HG02678 (cell line): ENCODE measurements around the gene PCSK9.
"Not testable (repeated sequence)": the region's sequence is repeated elsewhere in the genome, so short reads cannot be mapped to it uniquely, and the experiment has no call there.

ENCODE experiments used
- ATAC-seq: cut with Tn5 transposase; IDR thresholded peaks from one replicate; pipeline ENCODE4 v1.9.1; 2021; ENCODE audit warnings: mild to moderate bottlenecking, moderate library complexity; ENCODE audit not compliant: unreplicated experiment

The PCSK9 gene

GRCh38 chr1:55007625-55008024, 31.7 kb upstream of the PCSK9 start:
- no peak for ATAC-seq

GRCh38 chr1:55010194-55010886, 29.0 kb upstream of the PCSK9 start:
- ATAC-seq, result no peak

- no peak for ATAC-seq
Observed at GRCh38 chr1:55010887-55011217, 28.5 kb upstream of the PCSK9 start.

- ATAC-seq, result no peak
Observed at GRCh38 chr1:55012661-55013060, 26.7 kb upstream of the PCSK9 start.

- no peak for ATAC-seq
Observed at GRCh38 chr1:55015123-55015522, 24.2 kb upstream of the PCSK9 start.

GRCh38 chr1:55015731-55016620, 23.4 kb upstream of the PCSK9 start:
- no peak for ATAC-seq

- ATAC-seq, result no peak
Observed at GRCh38 chr1:55018395-55018794, 21.0 kb upstream of the PCSK9 start.

- ATAC-seq, result peak; percentile 73
Observed at GRCh38 chr1:55021942-55022546, 17.3 kb upstream of the PCSK9 start.

- not testable (repeated sequence) for ATAC-seq
Observed at GRCh38 chr1:55024163-55024562, 15.2 kb upstream of the PCSK9 start.

- not testable (repeated sequence) for ATAC-seq
Observed at GRCh38 chr1:55026682-55027081, 12.7 kb upstream of the PCSK9 start.

GRCh38 chr1:55031098-55031497, 8.2 kb upstream of the PCSK9 start:
- ATAC-seq, result not testable (repeated sequence)

- no peak for ATAC-seq
Observed at GRCh38 chr1:55033265-55033614, 6.1 kb upstream of the PCSK9 start.

- no peak for ATAC-seq
Observed at GRCh38 chr1:55034476-55035133, 4.7 kb upstream of the PCSK9 start.

- ATAC-seq, result no peak
Observed at GRCh38 chr1:55035904-55036303, 3.4 kb upstream of the PCSK9 start.

GRCh38 chr1:55037733-55038551, 1.4 kb upstream of the PCSK9 start:
- ATAC-seq, result no peak

GRCh38 chr1:55038552-55038838, 853 bp upstream of the PCSK9 start:
- no peak for ATAC-seq

- no peak for ATAC-seq
Observed at GRCh38 chr1:55038974-55039341, 390 bp upstream of the PCSK9 start.

GRCh38 chr1:55040083-55040932, 960 bp downstream of the PCSK9 start:
- no peak for ATAC-seq

- no peak for ATAC-seq
Observed at GRCh38 chr1:55040933-55041494, 1.7 kb downstream of the PCSK9 start.

- no peak for ATAC-seq
Observed at GRCh38 chr1:55041613-55042012, 2.3 kb downstream of the PCSK9 start.
